WERI-Rb-1 (cell line): ENCODE results near the gene UBE2F.

Experiments used
- DNase-seq: peaks from one replicate; pipeline ENCODE4 v3.0.0-alpha.2; 2020
- H3K27ac ChIP-seq: fragments of 250-450 bp; sonication (Bioruptor Pico); 2 replicates; pipeline ENCODE4 v1.5.1; 2020; ENCODE audit warnings: mild to moderate bottlenecking, moderate library complexity
- H3K27me3 ChIP-seq: fragments of 250-450 bp; sonication (Bioruptor Pico); 2 replicates; pipeline ENCODE4 v1.5.1; 2021; ENCODE audit warnings: mild to moderate bottlenecking, low read depth, moderate library complexity; ENCODE audit not compliant: insufficient read depth, severe bottlenecking
- H3K36me3 ChIP-seq: fragments of 250-450 bp; sonication (Bioruptor Pico); 2 replicates; pipeline ENCODE4 v1.5.1; 2020; ENCODE audit warnings: mild to moderate bottlenecking, moderate library complexity
- H3K4me3 ChIP-seq: 2 replicates; pipeline ENCODE4 v1.5.1; 2011; ENCODE audit warnings: low read depth, mild to moderate bottlenecking, control low read depth, low read length
- H3K9me3 ChIP-seq: fragments of 250-450 bp; sonication (Bioruptor Pico); 2 replicates; pipeline ENCODE4 v1.5.1; 2021; ENCODE audit warnings: mild to moderate bottlenecking, moderate library complexity; ENCODE audit not compliant: severe bottlenecking
- TF ChIP-seq, protein P1 (sequence below): IDR thresholded peaks from 2 replicates; pipeline ENCODE4 v1.5.1; 2011; ENCODE audit warnings: low read depth, mild to moderate bottlenecking, control low read depth, inconsistent platforms, low read length

The UBE2F gene

GRCh38 chr2:238039985-238040384 is 73.2 kb downstream of the UBE2F start:
- H3K9me3 ChIP-seq: no peaks in the 10 kb centered on the region
- TF ChIP-seq, protein P1, sequence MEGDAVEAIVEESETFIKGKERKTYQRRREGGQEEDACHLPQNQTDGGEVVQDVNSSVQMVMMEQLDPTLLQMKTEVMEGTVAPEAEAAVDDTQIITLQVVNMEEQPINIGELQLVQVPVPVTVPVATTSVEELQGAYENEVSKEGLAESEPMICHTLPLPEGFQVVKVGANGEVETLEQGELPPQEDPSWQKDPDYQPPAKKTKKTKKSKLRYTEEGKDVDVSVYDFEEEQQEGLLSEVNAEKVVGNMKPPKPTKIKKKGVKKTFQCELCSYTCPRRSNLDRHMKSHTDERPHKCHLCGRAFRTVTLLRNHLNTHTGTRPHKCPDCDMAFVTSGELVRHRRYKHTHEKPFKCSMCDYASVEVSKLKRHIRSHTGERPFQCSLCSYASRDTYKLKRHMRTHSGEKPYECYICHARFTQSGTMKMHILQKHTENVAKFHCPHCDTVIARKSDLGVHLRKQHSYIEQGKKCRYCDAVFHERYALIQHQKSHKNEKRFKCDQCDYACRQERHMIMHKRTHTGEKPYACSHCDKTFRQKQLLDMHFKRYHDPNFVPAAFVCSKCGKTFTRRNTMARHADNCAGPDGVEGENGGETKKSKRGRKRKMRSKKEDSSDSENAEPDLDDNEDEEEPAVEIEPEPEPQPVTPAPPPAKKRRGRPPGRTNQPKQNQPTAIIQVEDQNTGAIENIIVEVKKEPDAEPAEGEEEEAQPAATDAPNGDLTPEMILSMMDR: no peak
- H3K36me3 ChIP-seq: peaks cover 15% of the 10 kb centered on the region
- H3K4me3 ChIP-seq: no peak overlapping the region
- no peak for DNase-seq
- no peak overlapping the region for H3K27ac ChIP-seq
- H3K27me3 ChIP-seq: no peaks in the 10 kb centered on the region

- no peak overlapping the region for H3K4me3 ChIP-seq
- TF ChIP-seq, protein P1: no peak
- H3K27ac ChIP-seq: no peak overlapping the region
- DNase-seq: no peak
- H3K9me3 ChIP-seq: no peaks in the 10 kb centered on the region
- no peaks in the 10 kb centered on the region for H3K27me3 ChIP-seq
- H3K36me3 ChIP-seq: peaks cover 13% of the 10 kb centered on the region
Observed at GRCh38 chr2:238040918-238041317, 74.1 kb downstream of the UBE2F start.

DNA sequence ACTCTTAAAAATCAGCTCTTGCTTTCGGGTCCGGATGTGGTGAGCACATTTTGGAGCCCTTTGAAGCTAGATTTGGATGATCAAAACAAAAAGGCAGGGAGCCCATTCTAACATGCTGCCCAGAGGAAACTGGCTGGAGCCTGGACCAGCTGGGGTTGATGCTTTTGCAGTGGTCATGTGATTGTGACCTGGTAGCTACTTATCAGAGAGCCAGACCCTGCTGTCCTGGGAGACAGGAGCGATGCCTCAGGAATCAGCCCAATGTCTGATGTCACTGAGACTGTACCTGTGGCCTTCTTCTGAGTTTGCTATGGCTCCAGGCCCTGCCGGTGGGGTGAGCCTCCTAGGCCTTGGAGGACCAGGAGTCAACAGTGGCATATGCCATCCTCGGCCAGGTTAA is 75.3 kb downstream of the UBE2F start:
- H3K4me3 ChIP-seq: no peak overlapping the region
- H3K9me3 ChIP-seq: no peaks in the 10 kb centered on the region
- H3K36me3 ChIP-seq: peaks cover 8% of the 10 kb centered on the region
- H3K27me3 ChIP-seq: no peaks in the 10 kb centered on the region
- no peak for DNase-seq
- TF ChIP-seq, protein P1: no peak
- H3K27ac ChIP-seq: no peak overlapping the region

DNA sequence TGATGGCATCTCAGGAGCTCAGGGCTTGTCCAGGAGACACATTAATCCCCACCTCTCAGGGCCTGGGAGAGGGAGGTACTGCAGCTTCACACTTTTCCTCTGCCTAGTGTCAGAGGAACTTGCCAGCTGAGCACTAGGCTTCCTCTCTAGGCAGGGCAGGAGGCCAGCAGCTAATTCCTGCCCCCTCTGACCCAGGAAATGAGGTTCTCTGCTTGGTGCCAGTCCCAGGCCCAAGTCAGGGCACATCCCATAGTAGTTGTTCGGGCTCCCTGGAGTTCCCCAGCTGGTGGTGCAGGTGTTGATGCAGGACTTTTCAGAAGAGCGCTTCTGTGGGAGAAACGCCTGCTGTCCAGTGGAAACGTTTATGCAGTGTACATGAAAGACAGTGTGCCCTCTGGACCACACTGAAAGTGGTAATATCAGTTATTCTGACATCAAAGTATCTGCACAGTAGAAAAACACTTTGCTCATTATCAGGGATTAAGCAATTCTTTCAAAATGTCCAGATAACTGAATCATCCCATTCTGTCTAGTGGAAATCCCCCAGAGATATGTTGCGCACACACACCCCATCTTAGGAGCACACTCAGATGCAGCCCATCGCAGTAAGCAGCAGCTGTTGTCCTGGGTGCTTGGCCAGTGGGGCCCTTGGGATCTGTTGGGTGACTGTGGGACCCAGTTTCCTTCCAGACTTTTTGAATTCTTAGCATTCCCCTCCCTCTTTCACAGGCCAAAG is 76.2 kb downstream of the UBE2F start:
- H3K36me3 ChIP-seq: peaks cover 5% of the 10 kb centered on the region
- DNase-seq: no peak
- TF ChIP-seq, protein P1: no peak
- no peaks in the 10 kb centered on the region for H3K27me3 ChIP-seq
- no peak overlapping the region for H3K4me3 ChIP-seq
- H3K27ac ChIP-seq: no peak overlapping the region
- H3K9me3 ChIP-seq: no peaks in the 10 kb centered on the region

- TF ChIP-seq, protein P1: no peak
- peaks cover under 1% of the 10 kb centered on the region for H3K9me3 ChIP-seq
- H3K27me3 ChIP-seq: no peaks in the 10 kb centered on the region
- H3K27ac ChIP-seq: no peak overlapping the region
- no peaks in the 10 kb centered on the region; the same call in none of the 2 replicates for H3K36me3 ChIP-seq
- no peak for DNase-seq
- H3K4me3 ChIP-seq: no peak overlapping the region
Observed at GRCh38 chr2:238043851-238044250, 77.0 kb downstream of the UBE2F start.

DNA sequence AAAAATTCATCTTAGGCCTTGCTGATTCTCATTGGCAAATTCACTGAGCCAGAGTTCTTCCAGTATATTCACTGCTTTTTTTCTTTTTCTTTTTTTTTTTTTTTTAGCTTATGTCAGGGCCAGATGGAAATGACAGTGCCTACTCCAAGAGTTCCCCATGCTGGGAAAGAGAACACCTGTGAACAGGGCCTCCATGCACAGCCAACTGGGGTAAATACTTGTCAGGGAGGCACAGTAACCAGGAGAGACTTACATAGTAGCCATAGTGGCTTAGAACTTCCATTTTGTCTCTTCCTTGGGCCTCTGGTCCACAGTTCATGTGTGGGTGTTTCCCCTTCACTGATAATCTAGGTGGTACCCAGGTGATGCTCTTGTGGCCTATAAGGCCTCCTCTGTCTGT is 78.8 kb downstream of the UBE2F start:
- Histone ChIP-seq H3K36me3 (no peaks in the 10 kb centered on the region; the same call in none of the 2 replicates), H3K27ac (no peak overlapping the region), H3K27me3 (no peaks in the 10 kb centered on the region), H3K4me3 (no peak overlapping the region), H3K9me3 (peaks cover 3% of the 10 kb centered on the region)
- TF ChIP-seq, protein P1: no peak
- no peak for DNase-seq
